GM12892 (cell line): ENCODE results near the gene NDUFS4.

ENCODE experiments used
- POLR2A ChIP-seq: IDR thresholded peaks from 2 replicates; pipeline ENCODE4 v1.6.1; 2011; ENCODE audit warnings: low read depth, low read length, control low read depth
- POLR2AphosphoS5 ChIP-seq: IDR thresholded peaks from 2 replicates; pipeline ENCODE4 v1.6.1; 2011; ENCODE audit warnings: low read depth, low read length, control low read depth
- TAF1 ChIP-seq: IDR thresholded peaks from 2 replicates; pipeline ENCODE4 v1.6.1; 2011; ENCODE audit warnings: low read depth, mild to moderate bottlenecking, control low read depth, low read length, borderline replicate concordance

GRCh38 chr5:53580547-53580946 lies 20.1 kb downstream of the NDUFS4 start:
- no peak for TF ChIP-seq POLR2AphosphoS5
- no peak for TF ChIP-seq POLR2A
- no peak for TF ChIP-seq TAF1
